RWPE2 (cell line): ENCODE results near the gene HERPUD1.

Experiments
- ATAC-seq: fragments of 200-7000 bp; cut with Tn5 transposase; 3 replicates; pipeline ENCODE4 v1.9.1; 2021; ENCODE audit warnings: low read depth
- DNase-seq: peaks from one replicate; pipeline ENCODE4 v3.0.0-alpha.2; 2020; ENCODE audit warnings: low spot score
- H3K27ac ChIP-seq: fragments of 450-650 bp; 2 replicates; pipeline ENCODE4 v1.5.1; 2017; ENCODE audit warnings: mild to moderate bottlenecking; ENCODE audit not compliant: poor library complexity, severe bottlenecking
- H3K27me3 ChIP-seq: fragments of 250-450 bp; sonication (Bioruptor Pico); 2 replicates; pipeline ENCODE4 v1.5.1; 2021; ENCODE audit warnings: mild to moderate bottlenecking, moderate library complexity; ENCODE audit not compliant: insufficient read depth, poor library complexity, severe bottlenecking
- H3K36me3 ChIP-seq: fragments of 250-450 bp; sonication (Bioruptor Pico); 2 replicates; pipeline ENCODE4 v1.5.1; 2020; ENCODE audit warnings: low read depth, mild to moderate bottlenecking, moderate library complexity
- H3K4me1 ChIP-seq: fragments of 250-450 bp; sonication (Bioruptor Pico); 2 replicates; pipeline ENCODE4 v1.5.1; 2021; ENCODE audit warnings: mild to moderate bottlenecking, moderate library complexity; ENCODE audit not compliant: insufficient read depth, poor library complexity, severe bottlenecking
- H3K4me3 ChIP-seq: fragments of 250-450 bp; sonication (Bioruptor Pico); 2 replicates; pipeline ENCODE4 v1.5.1; 2021; ENCODE audit warnings: mild to moderate bottlenecking, moderate library complexity; ENCODE audit not compliant: severe bottlenecking
- H3K9me3 ChIP-seq: fragments of 250-450 bp; sonication (Bioruptor Pico); 2 replicates; pipeline ENCODE4 v1.5.1; 2021; ENCODE audit warnings: mild to moderate bottlenecking, moderate library complexity; ENCODE audit not compliant: severe bottlenecking
- CTCF ChIP-seq: fragments of 450-650 bp; IDR thresholded peaks from one replicate; pipeline ENCODE4 v1.5.1; 2017; ENCODE audit warnings: mild to moderate bottlenecking, moderate library complexity; ENCODE audit not compliant: poor library complexity, severe bottlenecking

Gene HERPUD1

GRCh38 chr16:56936491-56936890, 4.5 kb downstream of the HERPUD1 start:
- H3K4me1 ChIP-seq, result peaks cover 27% of the 10 kb centered on the region
- DNase-seq (no peak), ATAC-seq (no peak)
- H3K27ac ChIP-seq, result peak overlapping the region; percentile 71
- H3K36me3 ChIP-seq, result peaks cover 91% of the 10 kb centered on the region
- H3K4me3 ChIP-seq, result no peak overlapping the region
- TF ChIP-seq CTCF, result no peak
- H3K27me3 ChIP-seq, result no peaks in the 10 kb centered on the region
- no peaks in the 10 kb centered on the region for H3K9me3 ChIP-seq

GRCh38 chr16:56936950-56937349, 5.0 kb downstream of the HERPUD1 start:
- TF ChIP-seq CTCF, result no peak
- Histone ChIP-seq H3K27me3 (no peaks in the 10 kb centered on the region), H3K36me3 (peaks cover 96% of the 10 kb centered on the region), H3K9me3 (no peaks in the 10 kb centered on the region), H3K4me1 (peaks cover 26% of the 10 kb centered on the region), H3K27ac (peak overlapping the region; percentile 71), H3K4me3 (no peak overlapping the region)
- no peak for DNase-seq
- no peak for ATAC-seq

GRCh38 chr16:56938664-56939513, 6.9 kb downstream of the HERPUD1 start:
- TF ChIP-seq CTCF, result no peak
- H3K27ac ChIP-seq, result peak overlapping the region; percentile 2
- H3K27me3 ChIP-seq, result no peaks in the 10 kb centered on the region

GRCh38 chr16:56939801-56940200, 7.9 kb downstream of the HERPUD1 start:
- Histone ChIP-seq H3K27me3 (no peaks in the 10 kb centered on the region), H3K36me3 (peaks cover 100% of the 10 kb centered on the region), H3K4me3 (no peak overlapping the region), H3K27ac (no peak overlapping the region), H3K9me3 (no peaks in the 10 kb centered on the region), H3K4me1 (peaks cover 29% of the 10 kb centered on the region)
- TF ChIP-seq CTCF, result no peak
- DNase-seq (no peak), ATAC-seq (no peak)

More at GRCh38 chr16:56938664-56939513, 6.9 kb downstream of the HERPUD1 start:
- DNase-seq, result no peak
- peaks cover 99% of the 10 kb centered on the region for H3K36me3 ChIP-seq
- H3K4me3 ChIP-seq, result no peak overlapping the region
- H3K9me3 ChIP-seq, result no peaks in the 10 kb centered on the region
- peak; percentile 8; the same call in 1 of the 3 replicates for ATAC-seq
- H3K4me1 ChIP-seq, result peaks cover 26% of the 10 kb centered on the region

- ATAC-seq (no peak), DNase-seq (no peak)
- Histone ChIP-seq H3K36me3 (peaks cover 94% of the 10 kb centered on the region), H3K27ac (no peak overlapping the region), H3K4me3 (no peak overlapping the region), H3K9me3 (no peaks in the 10 kb centered on the region), H3K4me1 (peaks cover 19% of the 10 kb centered on the region), H3K27me3 (no peaks in the 10 kb centered on the region)
- TF ChIP-seq CTCF, result no peak
Measured at GRCh38 chr16:56941092-56941491, 9.2 kb downstream of the HERPUD1 start.
